Measurements from ENCODE around the gene GRAMD1B. TPM values are rescaled to one million over a fixed set of nuclear protein-coding genes. Genes with fewer than 3 reads are reported as not detected.

Gene GRAMD1B
- total and polyA plus RNA-seq, 5 donors, result 2.0 to 4.1 (median 2.6) TPM

GRCh38 chr11:123594188-123594901, 164.3 kb downstream of the GRAMD1B start:
- H3K27me3 ChIP-seq (ENCODE audit: control insufficient read depth, insufficient read depth), result no peaks in the 10 kb centered on the region
- no peak for DNase-seq
- no peak overlapping the region for H3K4me3 ChIP-seq (ENCODE audit: low read length)
- no peak overlapping the region for H3K27ac ChIP-seq (ENCODE audit: low read length)
- H3K9me3 ChIP-seq (ENCODE audit: control insufficient read depth, low read length), result no peaks in the 10 kb centered on the region
- WGBS, result 89% methylated on average over 8 of the region's 8 CpGs
- no peaks in the 10 kb centered on the region for H3K4me1 ChIP-seq (ENCODE audit: control insufficient read depth, insufficient read depth, low read length)
- intact Hi-C loops (cut with DNase I), result no loop called here
- no peak for ATAC-seq

GRCh38 chr11:123594921-123595320, 164.9 kb downstream of the GRAMD1B start:
- H3K4me3 ChIP-seq (ENCODE audit: low read length), result no peak overlapping the region
- no peaks in the 10 kb centered on the region for H3K4me1 ChIP-seq (ENCODE audit: control insufficient read depth, insufficient read depth, low read length)
- WGBS, result 98% methylated on average over 4 of the region's 4 CpGs
- DNase-seq (no peak), ATAC-seq (no peak)
- intact Hi-C loops (cut with DNase I), result no loop called here
- no peaks in the 10 kb centered on the region for H3K27me3 ChIP-seq (ENCODE audit: control insufficient read depth, insufficient read depth)
- no peak overlapping the region for H3K27ac ChIP-seq (ENCODE audit: low read length)
- H3K9me3 ChIP-seq (ENCODE audit: control insufficient read depth, low read length), result no peaks in the 10 kb centered on the region

- Histone ChIP-seq H3K27ac (ENCODE audit: low read length) (no peak overlapping the region), H3K4me3 (ENCODE audit: low read length) (no peak overlapping the region), H3K4me1 (ENCODE audit: control insufficient read depth, insufficient read depth, low read length) (no peaks in the 10 kb centered on the region), H3K27me3 (ENCODE audit: control insufficient read depth, insufficient read depth) (no peaks in the 10 kb centered on the region), H3K9me3 (ENCODE audit: control insufficient read depth, low read length) (no peaks in the 10 kb centered on the region)
- ATAC-seq (no peak), DNase-seq (no peak)
- WGBS, result 94% methylated on average over 2 of the region's 2 CpGs
- intact Hi-C loops (cut with DNase I), result no loop called here
Observed at GRCh38 chr11:123597859-123598258, 167.8 kb downstream of the GRAMD1B start.

- ATAC-seq (no peak), DNase-seq (no peak)
- Histone ChIP-seq H3K4me1 (ENCODE audit: control insufficient read depth, insufficient read depth, low read length) (no peaks in the 10 kb centered on the region), H3K27me3 (ENCODE audit: control insufficient read depth, insufficient read depth) (no peaks in the 10 kb centered on the region), H3K4me3 (ENCODE audit: low read length) (no peak overlapping the region), H3K9me3 (ENCODE audit: control insufficient read depth, low read length) (no peaks in the 10 kb centered on the region), H3K27ac (ENCODE audit: low read length) (no peak overlapping the region)
- 86% methylated on average over 4 of the region's 4 CpGs for WGBS
- intact Hi-C loops (cut with DNase I), result no loop called here
Observed at GRCh38 chr11:123601136-123601535, 171.1 kb downstream of the GRAMD1B start.

GRCh38 chr11:123601743-123602142, 171.7 kb downstream of the GRAMD1B start:
- Histone ChIP-seq H3K27ac (ENCODE audit: low read length) (no peak overlapping the region), H3K4me3 (ENCODE audit: low read length) (no peak overlapping the region), H3K27me3 (ENCODE audit: control insufficient read depth, insufficient read depth) (no peaks in the 10 kb centered on the region), H3K9me3 (ENCODE audit: control insufficient read depth, low read length) (no peaks in the 10 kb centered on the region), H3K4me1 (ENCODE audit: control insufficient read depth, insufficient read depth, low read length) (no peaks in the 10 kb centered on the region)
- DNase-seq, result no peak
- no peak for ATAC-seq
- intact Hi-C loops (cut with DNase I), result no loop called here
- WGBS, result 81% methylated on average over 4 of the region's 4 CpGs

GRCh38 chr11:123603666-123604065, 173.6 kb downstream of the GRAMD1B start:
- H3K27ac ChIP-seq (ENCODE audit: low read length), result no peak overlapping the region
- no peak for DNase-seq
- H3K4me3 ChIP-seq (ENCODE audit: low read length), result no peak overlapping the region
- intact Hi-C loops (cut with DNase I), result no loop called here
- 88% methylated on average over 4 of the region's 4 CpGs for WGBS
- H3K4me1 ChIP-seq (ENCODE audit: control insufficient read depth, insufficient read depth, low read length), result no peaks in the 10 kb centered on the region
- no peaks in the 10 kb centered on the region for H3K9me3 ChIP-seq (ENCODE audit: control insufficient read depth, low read length)
- no peaks in the 10 kb centered on the region for H3K27me3 ChIP-seq (ENCODE audit: control insufficient read depth, insufficient read depth)
- no peak for ATAC-seq

GRCh38 chr11:123607781-123608180, 177.7 kb downstream of the GRAMD1B start:
- no peak overlapping the region for H3K27ac ChIP-seq (ENCODE audit: low read length)
- no peak for DNase-seq
- no peak overlapping the region for H3K4me3 ChIP-seq (ENCODE audit: low read length)
- intact Hi-C loops (cut with DNase I), result no loop called here
- ATAC-seq, result no peak
- 85% methylated on average over 1 of the region's 1 CpG for WGBS
- no peaks in the 10 kb centered on the region for H3K27me3 ChIP-seq (ENCODE audit: control insufficient read depth, insufficient read depth)
- H3K9me3 ChIP-seq (ENCODE audit: control insufficient read depth, low read length), result no peaks in the 10 kb centered on the region
- H3K4me1 ChIP-seq (ENCODE audit: control insufficient read depth, insufficient read depth, low read length), result no peaks in the 10 kb centered on the region

GRCh38 chr11:123608371-123608770, 178.3 kb downstream of the GRAMD1B start:
- intact Hi-C loops (cut with DNase I), result no loop called here
- no peaks in the 10 kb centered on the region for H3K4me1 ChIP-seq (ENCODE audit: control insufficient read depth, insufficient read depth, low read length)
- H3K9me3 ChIP-seq (ENCODE audit: control insufficient read depth, low read length), result no peaks in the 10 kb centered on the region
- H3K27ac ChIP-seq (ENCODE audit: low read length), result no peak overlapping the region
- H3K4me3 ChIP-seq (ENCODE audit: low read length), result no peak overlapping the region
- DNase-seq (no peak), ATAC-seq (no peak)
- WGBS, result 92% methylated on average over 9 of the region's 9 CpGs
- no peaks in the 10 kb centered on the region for H3K27me3 ChIP-seq (ENCODE audit: control insufficient read depth, insufficient read depth)

GRCh38 chr11:123608945-123609344, 178.9 kb downstream of the GRAMD1B start:
- WGBS, result 89% methylated on average over 8 of the region's 8 CpGs
- DNase-seq (no peak), ATAC-seq (no peak)
- no peaks in the 10 kb centered on the region for H3K9me3 ChIP-seq (ENCODE audit: control insufficient read depth, low read length)
- no peaks in the 10 kb centered on the region for H3K4me1 ChIP-seq (ENCODE audit: control insufficient read depth, insufficient read depth, low read length)
- intact Hi-C loops (cut with DNase I), result no loop called here
- H3K27me3 ChIP-seq (ENCODE audit: control insufficient read depth, insufficient read depth), result no peaks in the 10 kb centered on the region
- no peak overlapping the region for H3K4me3 ChIP-seq (ENCODE audit: low read length)
- no peak overlapping the region for H3K27ac ChIP-seq (ENCODE audit: low read length)

- ATAC-seq, result no peak
Observed at GRCh38 chr11:123611698-123612097, 181.6 kb downstream of the GRAMD1B start.

GRCh38 chr11:123616505-123617198, 186.6 kb downstream of the GRAMD1B start:
- Histone ChIP-seq H3K4me3 (ENCODE audit: low read length) (no peak overlapping the region), H3K9me3 (ENCODE audit: control insufficient read depth, low read length) (no peaks in the 10 kb centered on the region), H3K27ac (ENCODE audit: low read length) (peak overlapping the region; percentile 25), H3K27me3 (ENCODE audit: control insufficient read depth, insufficient read depth) (no peaks in the 10 kb centered on the region), H3K4me1 (ENCODE audit: control insufficient read depth, insufficient read depth, low read length) (no peaks in the 10 kb centered on the region)
- 57% methylated on average over 11 of the region's 11 CpGs for WGBS
- intact Hi-C loops (cut with DNase I), result no loop called here
- DNase-seq (peak; percentile 75 to 84 (median 81)), ATAC-seq (peak; percentile 94 to 96)

More at GRCh38 chr11:123611698-123612097, 181.6 kb downstream of the GRAMD1B start:
- Histone ChIP-seq H3K27ac (ENCODE audit: low read length) (no peak overlapping the region), H3K27me3 (ENCODE audit: control insufficient read depth, insufficient read depth) (no peaks in the 10 kb centered on the region), H3K9me3 (ENCODE audit: control insufficient read depth, low read length) (no peaks in the 10 kb centered on the region), H3K4me3 (ENCODE audit: low read length) (no peak overlapping the region), H3K4me1 (ENCODE audit: control insufficient read depth, insufficient read depth, low read length) (no peaks in the 10 kb centered on the region)
- intact Hi-C loops (cut with DNase I), result no loop called here
- DNase-seq, result no peak
- 93% methylated on average over 4 of the region's 4 CpGs for WGBS

Measured in right cardiac atrium (tissue), 5 donors.